ENCODE measurements around the gene CTSW. TPM values are rescaled to one million over a fixed set of nuclear protein-coding genes. Genes with fewer than 3 reads are reported as not detected.

Gene CTSW
- polyA plus RNA-seq, 1 of the 3 experiments (the other 2 are of a cell fraction): 0.49 TPM

GRCh38 chr11:65880027-65880426, 390 bp downstream of the CTSW start:
- WGBS (ENCODE audit: low lambda C conversion rate): 97% methylated on average over 5 of the region's 7 CpGs
- Histone ChIP-seq H3K4me2 (no peak overlapping the region), H3K9me3 (no peaks in the 10 kb centered on the region), H3K9ac (no peak overlapping the region), H3K27me3 (ENCODE audit: insufficient read depth) (no peaks in the 10 kb centered on the region), H3K4me1 (ENCODE audit: control insufficient read depth in 1 of 2, insufficient read depth in 2 of 2, low read depth in 1 of 2, low read length in 1 of 2) (peaks cover 0 to 8% of the 10 kb centered on the region in 2 experiments; a peak in 1 of 4 replicates), H3K27ac (ENCODE audit: low read depth in 2 of 2, low read length in 1 of 2) (no peak overlapping the region), H3K36me3 (replicated peaks in 1 of 2; ENCODE audit: control insufficient read depth in 1 of 2, insufficient read depth in 2 of 2, low read length in 1 of 2) (peaks cover 13 to 26% of the 10 kb centered on the region in 2 experiments), H3F3A (replicated peaks; ENCODE audit: insufficient read depth) (peaks cover 4% of the 10 kb centered on the region), H3K9me2 (no peaks in the 10 kb centered on the region), H2AFZ (ENCODE audit: low read depth) (no peak overlapping the region), H3K79me2 (ENCODE audit: insufficient read depth) (peaks cover 9% of the 10 kb centered on the region; the same call in 1 of the 2 replicates), H4K20me1 (ENCODE audit: insufficient read depth) (no peaks in the 10 kb centered on the region), H3K4me3 (ENCODE audit: low read depth in 2 of 2, low read length in 1 of 2) (no peak overlapping the region)
- ChIA-PET CTCF (interaction anchor here (0.8 to 15.2 kb wide), 4 partner anchors 8 to 1509 kb away, joined by 3 to 374 read pairs (median 142); partner anchors contain the start of genes CFL1, EFEMP2, FIBP and MUS81), POLR2A (interaction anchor here (1.3 to 2.0 kb wide), 3 partner anchors 8 to 20 kb away, joined by 3 to 6 read pairs (median 5); partner anchors contain the start of genes CCDC85B and MUS81)
- DNase-seq: no peak
- no peak for TF ChIP-seq GATA2 (CRISPR knock-in tag; IDR thresholded peaks at IDR 0.05)
- TF ChIP-seq JUND (IDR thresholded peaks at IDR 0.05): no peak
- no peak for TF ChIP-seq YY1 (IDR thresholded peaks at IDR 0.05; ENCODE audit: low read depth)
- no peak for TF ChIP-seq EZH2phosphoT487 (IDR thresholded peaks at IDR 0.05; ENCODE audit: borderline replicate concordance, low read depth)
- TF ChIP-seq, protein P1, sequence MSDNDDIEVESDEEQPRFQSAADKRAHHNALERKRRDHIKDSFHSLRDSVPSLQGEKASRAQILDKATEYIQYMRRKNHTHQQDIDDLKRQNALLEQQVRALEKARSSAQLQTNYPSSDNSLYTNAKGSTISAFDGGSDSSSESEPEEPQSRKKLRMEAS (IDR thresholded peaks at IDR 0.05; ENCODE audit: low read depth): no peak

DNA sequence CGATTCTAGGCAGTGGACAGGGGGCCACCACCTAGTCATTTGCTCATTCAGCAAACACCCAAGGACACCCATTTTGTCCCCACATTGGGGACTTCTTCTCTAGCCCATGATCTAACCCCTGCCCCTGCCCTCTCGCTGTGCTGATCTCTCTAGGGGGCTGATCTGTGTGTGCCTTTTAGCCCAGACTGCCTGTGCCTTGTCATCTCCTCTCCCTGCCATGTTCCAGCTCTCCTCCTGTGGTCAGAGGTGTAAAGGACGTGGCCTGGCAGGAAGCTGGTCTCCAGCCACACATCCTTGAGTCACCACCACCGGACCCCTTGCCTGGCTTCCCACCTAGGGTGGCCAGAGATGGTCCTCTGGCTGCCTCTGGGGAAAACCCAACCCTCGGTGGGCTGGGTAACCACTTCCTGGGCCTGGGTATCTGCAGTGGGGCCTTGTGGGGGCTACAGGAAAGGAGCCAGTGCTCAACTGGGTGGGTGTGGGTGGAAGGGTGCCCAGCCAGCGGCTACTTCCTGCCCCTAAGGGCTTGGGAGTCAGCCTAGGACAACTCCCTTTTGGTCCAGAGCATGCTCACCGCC, 1.3 kb downstream of the CTSW start:
- ChIA-PET POLR2A (interaction anchor here (1.3 kb wide), 1 partner anchor 9 kb away, joined by 3 read pairs; no protein-coding TSS in a partner anchor), CTCF (interaction anchor here (1.5 to 15.2 kb wide), 3 partner anchors 9 to 107 kb away, joined by 4 to 374 read pairs (median 261); partner anchors contain the start of genes CCDC85B, CFL1, EFEMP2 and MUS81)
- H3K27me3 ChIP-seq (ENCODE audit: insufficient read depth): no peaks in the 10 kb centered on the region
- no peak overlapping the region for H3K9ac ChIP-seq
- H3K9me3 ChIP-seq: no peaks in the 10 kb centered on the region
- H3K79me2 ChIP-seq (ENCODE audit: insufficient read depth): peaks cover 18% of the 10 kb centered on the region; the same call in 1 of the 2 replicates
- peaks cover 0 to 8% of the 10 kb centered on the region in 2 experiments; a peak in 1 of 4 replicates for H3K4me1 ChIP-seq (ENCODE audit: control insufficient read depth in 1 of 2, insufficient read depth in 2 of 2, low read depth in 1 of 2, low read length in 1 of 2)
- no peak overlapping the region for H2AFZ ChIP-seq (ENCODE audit: low read depth)
- peaks cover 18 to 35% of the 10 kb centered on the region in 2 experiments for H3K36me3 ChIP-seq (replicated peaks in 1 of 2; ENCODE audit: control insufficient read depth in 1 of 2, insufficient read depth in 2 of 2, low read length in 1 of 2)
- no peak for DNase-seq
- H3K27ac ChIP-seq (ENCODE audit: low read depth in 2 of 2, low read length in 1 of 2): no peak overlapping the region
- no peak overlapping the region for H3K4me3 ChIP-seq (ENCODE audit: low read depth in 2 of 2, low read length in 1 of 2)
- no peaks in the 10 kb centered on the region for H3K9me2 ChIP-seq
- no peaks in the 10 kb centered on the region for H4K20me1 ChIP-seq (ENCODE audit: insufficient read depth)
- peaks cover 7% of the 10 kb centered on the region for H3F3A ChIP-seq (replicated peaks; ENCODE audit: insufficient read depth)
- no peak overlapping the region for H3K4me2 ChIP-seq
- 100% methylated on average over 2 of the region's 7 CpGs for WGBS (ENCODE audit: low lambda C conversion rate)
- TF ChIP-seq GABPA (IDR thresholded peaks at IDR 0.05; ENCODE audit: low read depth) (no peak), TEAD4 (IDR thresholded peaks at IDR 0.05; ENCODE audit: borderline replicate concordance, insufficient read depth) (no peak), SMC3 (IDR thresholded peaks at IDR 0.05; ENCODE audit: low read depth, low read length) (no peak), YY1 (IDR thresholded peaks at IDR 0.05; ENCODE audit: low read depth) (no peak), POLR2AphosphoS5 (IDR thresholded peaks at IDR 0.05; ENCODE audit: low read depth, low read length) (no peak), ZBTB33 (IDR thresholded peaks at IDR 0.05; ENCODE audit: borderline replicate concordance, low read depth) (no peak), FOSL2 (IDR thresholded peaks at IDR 0.05; ENCODE audit: borderline replicate concordance, low read depth) (no peak), GATA2 (CRISPR knock-in tag; IDR thresholded peaks at IDR 0.05) (no peak), CHD2 (IDR thresholded peaks at IDR 0.05; ENCODE audit: low read length, partially characterized antibody) (no peak), JUND (IDR thresholded peaks at IDR 0.05) (no peak), REST (IDR thresholded peaks at IDR 0.05; ENCODE audit: low read depth, low read length) (no peak), EP300 (IDR thresholded peaks at IDR 0.05; ENCODE audit: borderline replicate concordance in 1 of 2, low read depth in 1 of 2, low read length in 1 of 2) (no peak), RXRA (IDR thresholded peaks at IDR 0.05; ENCODE audit: borderline replicate concordance, low read depth) (no peak), MXI1 (IDR thresholded peaks at IDR 0.05; ENCODE audit: low read depth, low read length) (no peak)
- TF ChIP-seq, protein P2, sequence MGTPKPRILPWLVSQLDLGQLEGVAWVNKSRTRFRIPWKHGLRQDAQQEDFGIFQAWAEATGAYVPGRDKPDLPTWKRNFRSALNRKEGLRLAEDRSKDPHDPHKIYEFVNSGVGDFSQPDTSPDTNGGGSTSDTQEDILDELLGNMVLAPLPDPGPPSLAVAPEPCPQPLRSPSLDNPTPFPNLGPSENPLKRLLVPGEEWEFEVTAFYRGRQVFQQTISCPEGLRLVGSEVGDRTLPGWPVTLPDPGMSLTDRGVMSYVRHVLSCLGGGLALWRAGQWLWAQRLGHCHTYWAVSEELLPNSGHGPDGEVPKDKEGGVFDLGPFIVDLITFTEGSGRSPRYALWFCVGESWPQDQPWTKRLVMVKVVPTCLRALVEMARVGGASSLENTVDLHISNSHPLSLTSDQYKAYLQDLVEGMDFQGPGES (IDR thresholded peaks at IDR 0.05; ENCODE audit: low read depth, low read length): no peak
- TF ChIP-seq, protein P3, sequence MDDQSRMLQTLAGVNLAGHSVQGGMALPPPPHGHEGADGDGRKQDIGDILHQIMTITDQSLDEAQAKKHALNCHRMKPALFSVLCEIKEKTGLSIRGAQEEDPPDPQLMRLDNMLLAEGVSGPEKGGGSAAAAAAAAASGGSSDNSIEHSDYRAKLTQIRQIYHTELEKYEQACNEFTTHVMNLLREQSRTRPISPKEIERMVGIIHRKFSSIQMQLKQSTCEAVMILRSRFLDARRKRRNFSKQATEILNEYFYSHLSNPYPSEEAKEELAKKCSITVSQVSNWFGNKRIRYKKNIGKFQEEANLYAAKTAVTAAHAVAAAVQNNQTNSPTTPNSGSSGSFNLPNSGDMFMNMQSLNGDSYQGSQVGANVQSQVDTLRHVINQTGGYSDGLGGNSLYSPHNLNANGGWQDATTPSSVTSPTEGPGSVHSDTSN (IDR thresholded peaks at IDR 0.05): no peak

All from SK-N-SH (cell line).